ENCODE measurements around the gene VMAC. TPM values are rescaled to one million over a fixed set of nuclear protein-coding genes. Genes with fewer than 3 reads are reported as not detected.
"Not testable (repeated sequence)": the region's sequence is repeated elsewhere in the genome, so short reads cannot be mapped to it uniquely, and the experiment has no call there.

The VMAC gene
- total and polyA plus RNA-seq, 9 donors = 3.4 to 8.5 (median 6.4) TPM

- no peaks in the 10 kb centered on the region for H3K9me3 ChIP-seq
- H3K27ac ChIP-seq = no peak overlapping the region
- H3K36me3 ChIP-seq = no peaks in the 10 kb centered on the region
- H3K4me1 ChIP-seq (ENCODE audit: insufficient read depth) = no peaks in the 10 kb centered on the region
- no peak overlapping the region for H3K4me3 ChIP-seq
- 72 to 83% (median 74%) methylated on average over 12 of the region's 12 CpGs for WGBS, 3 donors
- TF ChIP-seq, protein P1, sequence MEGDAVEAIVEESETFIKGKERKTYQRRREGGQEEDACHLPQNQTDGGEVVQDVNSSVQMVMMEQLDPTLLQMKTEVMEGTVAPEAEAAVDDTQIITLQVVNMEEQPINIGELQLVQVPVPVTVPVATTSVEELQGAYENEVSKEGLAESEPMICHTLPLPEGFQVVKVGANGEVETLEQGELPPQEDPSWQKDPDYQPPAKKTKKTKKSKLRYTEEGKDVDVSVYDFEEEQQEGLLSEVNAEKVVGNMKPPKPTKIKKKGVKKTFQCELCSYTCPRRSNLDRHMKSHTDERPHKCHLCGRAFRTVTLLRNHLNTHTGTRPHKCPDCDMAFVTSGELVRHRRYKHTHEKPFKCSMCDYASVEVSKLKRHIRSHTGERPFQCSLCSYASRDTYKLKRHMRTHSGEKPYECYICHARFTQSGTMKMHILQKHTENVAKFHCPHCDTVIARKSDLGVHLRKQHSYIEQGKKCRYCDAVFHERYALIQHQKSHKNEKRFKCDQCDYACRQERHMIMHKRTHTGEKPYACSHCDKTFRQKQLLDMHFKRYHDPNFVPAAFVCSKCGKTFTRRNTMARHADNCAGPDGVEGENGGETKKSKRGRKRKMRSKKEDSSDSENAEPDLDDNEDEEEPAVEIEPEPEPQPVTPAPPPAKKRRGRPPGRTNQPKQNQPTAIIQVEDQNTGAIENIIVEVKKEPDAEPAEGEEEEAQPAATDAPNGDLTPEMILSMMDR (IDR thresholded peaks at IDR 0.05) = no peak
- TF ChIP-seq POLR2A (IDR thresholded peaks at IDR 0.05) (no peak), EP300 (IDR thresholded peaks at IDR 0.05) (no peak)
- DNase-seq = no peak
- no peaks in the 10 kb centered on the region for H3K27me3 ChIP-seq
- intact Hi-C loops (cut with DNase I) = no loop called here
Observed at GRCh38 chr19:5870986-5871394, 33.7 kb upstream of the VMAC start.

GRCh38 chr19:5873617-5874199, 31.0 kb upstream of the VMAC start:
- Histone ChIP-seq H3K36me3 (no peaks in the 10 kb centered on the region), H3K27ac (no peak overlapping the region), H3K4me1 (ENCODE audit: insufficient read depth) (no peaks in the 10 kb centered on the region), H3K9me3 (no peaks in the 10 kb centered on the region), H3K27me3 (no peaks in the 10 kb centered on the region), H3K4me3 (no peak overlapping the region)
- intact Hi-C loops (cut with DNase I) = no loop called here
- TF ChIP-seq, protein P1 (IDR thresholded peaks at IDR 0.05) = no peak
- TF ChIP-seq EP300 (IDR thresholded peaks at IDR 0.05) (no peak), POLR2A (IDR thresholded peaks at IDR 0.05) (no peak)
- 87 to 90% (median 90%) methylated on average over 12 of the region's 12 CpGs for WGBS, 3 donors
- DNase-seq = no peak

GRCh38 chr19:5874496-5874895, 30.2 kb upstream of the VMAC start:
- H3K27ac ChIP-seq; H3K36me3 ChIP-seq; intact Hi-C loops (cut with DNase I); DNase-seq; H3K27me3 ChIP-seq; H3K9me3 ChIP-seq; H3K4me3 ChIP-seq; H3K4me1 ChIP-seq (ENCODE audit: insufficient read depth): not testable (repeated sequence)
- 70 to 81% (median 75%) methylated on average over 7 of the region's 7 CpGs for WGBS, 3 donors

DNA sequence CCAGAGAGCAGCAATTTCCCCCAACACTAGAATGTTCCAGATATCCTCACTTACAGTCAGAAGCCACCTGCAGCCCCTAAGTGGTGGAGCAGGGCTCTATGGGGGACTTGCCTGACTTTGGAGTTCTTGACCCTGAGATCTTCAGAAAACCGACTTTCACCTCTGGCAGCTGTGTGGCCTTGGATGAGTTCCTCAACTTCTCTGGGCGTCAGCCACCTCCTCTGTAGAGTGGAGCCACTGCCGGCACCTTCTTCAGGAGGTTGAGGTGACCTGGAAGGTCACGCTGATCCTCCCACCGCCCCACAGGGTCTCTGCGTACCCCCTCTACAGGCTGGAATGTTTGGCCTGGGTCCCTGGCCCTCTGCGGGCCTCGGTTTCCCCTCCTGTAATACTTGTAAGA, 27.2 kb upstream of the VMAC start:
- no peak for DNase-seq
- no peaks in the 10 kb centered on the region for H3K9me3 ChIP-seq
- no peak overlapping the region for H3K27ac ChIP-seq
- peaks cover 1% of the 10 kb centered on the region for H3K4me1 ChIP-seq (ENCODE audit: insufficient read depth)
- no peaks in the 10 kb centered on the region for H3K36me3 ChIP-seq
- 63 to 69% (median 67%) methylated on average over 8 of the region's 8 CpGs for WGBS, 3 donors
- no peaks in the 10 kb centered on the region for H3K27me3 ChIP-seq
- TF ChIP-seq, protein P1 (IDR thresholded peaks at IDR 0.05) = no peak
- TF ChIP-seq POLR2A (IDR thresholded peaks at IDR 0.05) (no peak), EP300 (IDR thresholded peaks at IDR 0.05) (no peak)
- no peak overlapping the region for H3K4me3 ChIP-seq
- intact Hi-C loops (cut with DNase I) = no loop called here

DNA sequence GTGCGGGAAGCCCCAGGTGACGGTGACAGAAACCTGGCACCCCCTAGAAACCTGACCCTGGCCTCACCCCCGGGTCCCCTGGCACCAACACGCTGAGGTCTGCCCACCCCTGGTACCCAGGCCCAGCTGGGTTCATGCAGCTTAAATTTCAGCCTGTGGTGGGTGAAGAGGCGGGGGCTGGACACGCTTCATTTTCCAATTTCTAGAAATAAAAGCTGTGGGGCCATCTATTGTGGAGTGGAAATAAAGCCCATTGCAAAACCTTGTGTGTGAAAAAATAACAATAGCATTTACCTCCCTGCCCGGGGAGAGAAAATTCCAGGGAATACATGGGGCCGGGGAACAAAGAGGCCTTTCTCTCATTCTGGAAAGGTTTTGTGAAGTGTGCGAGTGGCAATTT, 26.8 kb upstream of the VMAC start:
- no peak for DNase-seq
- Histone ChIP-seq H3K4me3 (no peak overlapping the region), H3K27ac (no peak overlapping the region), H3K9me3 (no peaks in the 10 kb centered on the region), H3K36me3 (no peaks in the 10 kb centered on the region), H3K4me1 (ENCODE audit: insufficient read depth) (peaks cover 1% of the 10 kb centered on the region), H3K27me3 (no peaks in the 10 kb centered on the region)
- intact Hi-C loops (cut with DNase I) = no loop called here
- TF ChIP-seq EP300 (IDR thresholded peaks at IDR 0.05) (no peak), POLR2A (IDR thresholded peaks at IDR 0.05) (no peak)
- TF ChIP-seq, protein P1 (IDR thresholded peaks at IDR 0.05) = no peak
- 69 to 81% (median 76%) methylated on average over 9 of the region's 9 CpGs for WGBS, 3 donors

Data from ovary (tissue), 9 donors.